ENCODE measurements around the gene TAAR1.

- TF ChIP-seq POLR2A (IDR thresholded peaks at IDR 0.05; ENCODE audit: low read length) (no peak), EP300 (IDR thresholded peaks at IDR 0.05) (no peak), E2F6 (IDR thresholded peaks at IDR 0.05; ENCODE audit: borderline replicate concordance, low read depth) (no peak), PBX3 (IDR thresholded peaks at IDR 0.05) (no peak), RNF2 (IDR thresholded peaks at IDR 0.05; ENCODE audit: borderline replicate concordance, low read depth) (no peak), MYC (IDR thresholded peaks at IDR 0.05; ENCODE audit: borderline replicate concordance, low read length) (no peak), CTCF (IDR thresholded peaks at IDR 0.05) (no peak)
Measured at GRCh38 chr6:132708771-132709170, 49.8 kb upstream of the TAAR1 start.
